HG03064 (cell line): ENCODE results near the gene KNSTRN.

ENCODE experiments used
- ATAC-seq: cut with Tn5 transposase; IDR thresholded peaks from one replicate; pipeline ENCODE4 v1.9.1; 2021; ENCODE audit warnings: low read depth; ENCODE audit not compliant: unreplicated experiment

KNSTRN gene

DNA sequence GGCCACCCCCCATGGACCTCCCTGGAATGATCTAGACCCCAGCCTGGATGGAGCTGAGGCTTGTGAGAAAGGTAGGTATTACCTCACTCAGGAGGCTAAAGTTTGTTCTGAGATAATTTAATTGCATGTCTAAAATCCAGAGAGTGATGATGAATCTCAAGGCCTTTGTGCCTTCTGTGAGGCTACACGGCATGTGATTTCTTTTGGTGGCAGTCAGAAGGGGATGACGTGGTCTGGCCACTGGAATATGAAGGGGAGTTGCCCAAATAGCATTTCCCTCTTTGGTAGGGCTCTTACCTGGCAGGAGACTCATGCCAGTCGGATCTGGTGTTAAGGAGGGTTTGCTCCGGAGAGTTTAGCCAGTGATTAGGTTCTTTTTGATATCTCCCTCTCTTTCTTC is 60.7 kb downstream of the KNSTRN start:
- no peak for ATAC-seq

DNA sequence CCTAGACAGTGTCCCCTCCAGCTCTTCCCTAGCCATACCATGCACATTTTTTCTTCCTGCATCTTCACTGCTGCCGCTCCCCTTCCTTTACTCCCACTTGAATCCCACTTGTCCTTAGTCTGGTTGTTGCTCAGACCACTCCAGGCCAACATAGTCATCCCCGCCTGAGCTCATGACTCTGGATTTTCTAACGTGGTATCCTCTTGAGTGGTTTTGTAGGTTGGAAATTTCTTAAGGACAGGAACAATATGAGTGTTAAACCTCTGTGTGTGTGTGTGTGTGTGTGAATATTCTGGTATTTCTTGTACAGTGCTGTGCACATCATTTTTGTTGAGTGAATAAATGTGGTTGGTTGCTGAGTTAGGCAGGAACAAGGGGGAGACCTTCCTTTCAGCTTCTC is 61.3 kb downstream of the KNSTRN start:
- ATAC-seq = no peak
